ENCODE data around the gene GFOD1.

The GFOD1 gene

GRCh38 chr6:13472099-13472498, 15.3 kb downstream of the GFOD1 start:
- no peak for DNase-seq (ENCODE audit: extremely low spot score)
- POLR2A ChIA-PET, result no interaction called here
- CTCF ChIA-PET, result no interaction called here
- no peak for TF ChIP-seq L3MBTL2 (conservative IDR thresholded peaks at IDR 0.05)
- no peak for TF ChIP-seq BHLHE40 (IDR thresholded peaks at IDR 0.05; ENCODE audit: borderline replicate concordance)
- no peak for TF ChIP-seq NFRKB (IDR thresholded peaks at IDR 0.05)
- no peak for TF ChIP-seq FOXM1 (IDR thresholded peaks at IDR 0.05; ENCODE audit: borderline replicate concordance)

DNA sequence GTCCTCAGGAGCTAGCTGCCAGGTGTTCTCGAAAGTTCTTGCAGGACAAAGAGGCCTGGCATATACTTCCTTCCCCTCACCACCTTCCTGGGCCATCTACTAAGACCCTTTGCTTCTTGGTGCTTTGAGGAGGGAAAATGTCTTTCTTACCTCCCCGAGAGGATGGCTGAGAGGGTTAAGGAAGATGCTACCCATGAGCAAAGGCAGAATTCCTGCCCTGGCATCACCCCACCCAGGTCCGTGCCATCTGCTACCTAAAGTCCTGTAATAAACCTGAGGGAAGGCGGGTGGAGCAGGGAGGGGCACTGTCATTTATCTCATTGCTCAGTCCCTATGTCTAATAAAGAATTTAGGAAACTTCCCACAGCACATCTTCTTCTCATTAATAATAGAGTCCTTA, 16.2 kb downstream of the GFOD1 start:
- ChIA-PET CTCF (no interaction called here), POLR2A (no interaction called here)
- TF ChIP-seq L3MBTL2 (conservative IDR thresholded peaks at IDR 0.05) (no peak), CTBP1 (IDR thresholded peaks at IDR 0.05; ENCODE audit: borderline replicate concordance) (no peak), HDGF (IDR thresholded peaks at IDR 0.05; ENCODE audit: borderline replicate concordance) (no peak), ELF4 (IDR thresholded peaks at IDR 0.05) (no peak), SP1 (IDR thresholded peaks at IDR 0.05) (no peak), NFRKB (IDR thresholded peaks at IDR 0.05) (no peak), ZNF384 (IDR thresholded peaks at IDR 0.05) (no peak), LEF1 (IDR thresholded peaks at IDR 0.05; ENCODE audit: borderline replicate concordance) (no peak), ARNT (IDR thresholded peaks at IDR 0.05) (no peak), FOXK2 (IDR thresholded peaks at IDR 0.05) (no peak), SUZ12 (IDR thresholded peaks at IDR 0.05) (no peak), FOXA1 (IDR thresholded peaks at IDR 0.05) (no peak), FOXM1 (IDR thresholded peaks at IDR 0.05; ENCODE audit: borderline replicate concordance) (no peak), TARDBP (IDR thresholded peaks at IDR 0.05) (no peak), BHLHE40 (IDR thresholded peaks at IDR 0.05; ENCODE audit: borderline replicate concordance) (no peak)
- TF ChIP-seq, protein P1, sequence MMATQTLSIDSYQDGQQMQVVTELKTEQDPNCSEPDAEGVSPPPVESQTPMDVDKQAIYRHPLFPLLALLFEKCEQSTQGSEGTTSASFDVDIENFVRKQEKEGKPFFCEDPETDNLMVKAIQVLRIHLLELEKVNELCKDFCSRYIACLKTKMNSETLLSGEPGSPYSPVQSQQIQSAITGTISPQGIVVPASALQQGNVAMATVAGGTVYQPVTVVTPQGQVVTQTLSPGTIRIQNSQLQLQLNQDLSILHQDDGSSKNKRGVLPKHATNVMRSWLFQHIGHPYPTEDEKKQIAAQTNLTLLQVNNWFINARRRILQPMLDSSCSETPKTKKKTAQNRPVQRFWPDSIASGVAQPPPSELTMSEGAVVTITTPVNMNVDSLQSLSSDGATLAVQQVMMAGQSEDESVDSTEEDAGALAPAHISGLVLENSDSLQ (IDR thresholded peaks at IDR 0.05), result no peak
- DNase-seq (ENCODE audit: extremely low spot score), result no peak

- TF ChIP-seq ELF4 (IDR thresholded peaks at IDR 0.05), result no peak
- TF ChIP-seq ARNT (IDR thresholded peaks at IDR 0.05), result no peak
- no peak for TF ChIP-seq FOXK2 (IDR thresholded peaks at IDR 0.05)
- TF ChIP-seq NFRKB (IDR thresholded peaks at IDR 0.05), result no peak
- TF ChIP-seq HDGF (IDR thresholded peaks at IDR 0.05; ENCODE audit: borderline replicate concordance), result no peak
- TF ChIP-seq FOXA1 (IDR thresholded peaks at IDR 0.05), result no peak
- TF ChIP-seq ZNF384 (IDR thresholded peaks at IDR 0.05), result no peak
- TF ChIP-seq SP1 (IDR thresholded peaks at IDR 0.05), result no peak
- no peak for TF ChIP-seq L3MBTL2 (conservative IDR thresholded peaks at IDR 0.05)
- TF ChIP-seq SUZ12 (IDR thresholded peaks at IDR 0.05), result no peak
- no peak for TF ChIP-seq LEF1 (IDR thresholded peaks at IDR 0.05; ENCODE audit: borderline replicate concordance)
- no peak for TF ChIP-seq CTBP1 (IDR thresholded peaks at IDR 0.05; ENCODE audit: borderline replicate concordance)
- TF ChIP-seq BHLHE40 (IDR thresholded peaks at IDR 0.05; ENCODE audit: borderline replicate concordance), result no peak
- TF ChIP-seq, protein P1 (IDR thresholded peaks at IDR 0.05), result no peak
- ChIA-PET POLR2A (no interaction called here), CTCF (no interaction called here)
- DNase-seq (ENCODE audit: extremely low spot score), result no peak
Measured at GRCh38 chr6:13470238-13471140, 16.9 kb downstream of the GFOD1 start.

DNA sequence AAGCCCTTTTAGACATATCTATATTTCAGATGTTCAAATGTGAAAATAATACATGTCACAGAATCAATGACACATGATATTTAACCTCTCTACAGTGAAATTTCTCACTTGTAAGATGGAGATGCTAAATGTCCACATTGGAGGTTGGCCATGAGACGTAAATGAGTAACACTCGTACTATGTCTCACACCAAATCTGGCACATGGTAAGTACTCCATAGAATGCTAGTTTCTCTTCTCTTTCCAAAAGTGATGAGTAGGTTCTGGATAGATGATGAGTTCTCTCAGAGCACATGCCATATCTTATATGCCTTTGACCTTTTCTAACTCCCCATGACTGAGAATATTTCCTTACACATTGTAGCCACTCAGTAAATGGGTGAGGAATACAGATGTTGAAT, 17.7 kb downstream of the GFOD1 start:
- ChIA-PET POLR2A (no interaction called here), CTCF (no interaction called here)
- DNase-seq (ENCODE audit: extremely low spot score), result no peak
- TF ChIP-seq ARNT (IDR thresholded peaks at IDR 0.05) (no peak), SUZ12 (IDR thresholded peaks at IDR 0.05) (no peak), ELF4 (IDR thresholded peaks at IDR 0.05) (no peak), FOXK2 (IDR thresholded peaks at IDR 0.05) (no peak), CTBP1 (IDR thresholded peaks at IDR 0.05; ENCODE audit: borderline replicate concordance) (no peak), L3MBTL2 (conservative IDR thresholded peaks at IDR 0.05) (no peak), LEF1 (IDR thresholded peaks at IDR 0.05; ENCODE audit: borderline replicate concordance) (no peak), FOXM1 (IDR thresholded peaks at IDR 0.05; ENCODE audit: borderline replicate concordance) (no peak), TARDBP (IDR thresholded peaks at IDR 0.05) (no peak), NFRKB (IDR thresholded peaks at IDR 0.05) (no peak), ZNF384 (IDR thresholded peaks at IDR 0.05) (no peak), FOXA1 (IDR thresholded peaks at IDR 0.05) (no peak), HDGF (IDR thresholded peaks at IDR 0.05; ENCODE audit: borderline replicate concordance) (no peak), SP1 (IDR thresholded peaks at IDR 0.05) (no peak), BHLHE40 (IDR thresholded peaks at IDR 0.05; ENCODE audit: borderline replicate concordance) (no peak)
- TF ChIP-seq, protein P1 (IDR thresholded peaks at IDR 0.05), result no peak

DNA sequence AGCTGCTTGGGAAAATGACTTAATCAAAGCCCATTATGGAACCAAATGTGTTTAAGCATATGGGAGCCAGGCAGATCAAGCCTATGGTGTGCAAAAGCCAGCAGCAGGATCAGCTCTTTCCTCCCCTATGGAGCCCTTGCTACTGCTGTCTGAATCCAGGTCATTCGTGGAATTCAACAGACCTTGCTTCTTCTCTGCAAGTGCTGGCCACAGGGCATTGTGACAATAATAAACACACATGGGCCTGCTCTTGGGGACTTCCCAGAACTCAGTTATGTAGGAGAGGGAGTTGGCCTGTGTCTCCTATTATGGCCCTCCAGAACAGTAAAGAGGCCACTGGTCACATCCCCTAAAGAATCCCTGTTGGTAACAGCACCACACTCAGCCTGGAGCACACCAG, 18.6 kb downstream of the GFOD1 start:
- TF ChIP-seq SP1 (IDR thresholded peaks at IDR 0.05), result no peak
- no peak for TF ChIP-seq FOXA1 (IDR thresholded peaks at IDR 0.05)
- no peak for TF ChIP-seq BHLHE40 (IDR thresholded peaks at IDR 0.05; ENCODE audit: borderline replicate concordance)
- TF ChIP-seq SUZ12 (IDR thresholded peaks at IDR 0.05), result no peak
- TF ChIP-seq L3MBTL2 (conservative IDR thresholded peaks at IDR 0.05), result no peak
- no peak for TF ChIP-seq FOXM1 (IDR thresholded peaks at IDR 0.05; ENCODE audit: borderline replicate concordance)
- TF ChIP-seq TARDBP (IDR thresholded peaks at IDR 0.05), result no peak
- no peak for TF ChIP-seq HDGF (IDR thresholded peaks at IDR 0.05; ENCODE audit: borderline replicate concordance)
- no peak for TF ChIP-seq ZNF384 (IDR thresholded peaks at IDR 0.05)
- TF ChIP-seq LEF1 (IDR thresholded peaks at IDR 0.05; ENCODE audit: borderline replicate concordance), result no peak
- TF ChIP-seq NFRKB (IDR thresholded peaks at IDR 0.05), result no peak
- no peak for TF ChIP-seq ARNT (IDR thresholded peaks at IDR 0.05)
- TF ChIP-seq, protein P1 (IDR thresholded peaks at IDR 0.05), result no peak
- POLR2A ChIA-PET, result no interaction called here
- CTCF ChIA-PET, result no interaction called here
- no peak for DNase-seq (ENCODE audit: extremely low spot score)
